Esophagus squamous epithelium (tissue), 4 donors: ENCODE data around the gene SPATS2.
A peak's percentile ranks its signal among the peaks of the same experiment; 100 is the strongest.

ENCODE experiments used
- POLR2A ChIP-seq, 4 donors: fragments of 450-650 bp; IDR thresholded peaks; one replicate each; pipeline ENCODE4 v1.6.1; 2017; ENCODE audit warnings: antibody characterized with exemption in 4 of 4, mild to moderate bottlenecking in 4 of 4, moderate library complexity in 3 of 4
- TF ChIP-seq, protein P1 (sequence below), 6 experiments: fragments of 450-650 bp in 4 of 6; fragments of 200-600 bp in 2 of 6; sonication (generic) in 2 of 6; IDR thresholded peaks; one replicate each; pipeline ENCODE4 v1.5.1; 2016 to 2019; ENCODE audit warnings: antibody characterized with exemption in 6 of 6, mild to moderate bottlenecking in 4 of 6, moderate library complexity in 4 of 6

DNA sequence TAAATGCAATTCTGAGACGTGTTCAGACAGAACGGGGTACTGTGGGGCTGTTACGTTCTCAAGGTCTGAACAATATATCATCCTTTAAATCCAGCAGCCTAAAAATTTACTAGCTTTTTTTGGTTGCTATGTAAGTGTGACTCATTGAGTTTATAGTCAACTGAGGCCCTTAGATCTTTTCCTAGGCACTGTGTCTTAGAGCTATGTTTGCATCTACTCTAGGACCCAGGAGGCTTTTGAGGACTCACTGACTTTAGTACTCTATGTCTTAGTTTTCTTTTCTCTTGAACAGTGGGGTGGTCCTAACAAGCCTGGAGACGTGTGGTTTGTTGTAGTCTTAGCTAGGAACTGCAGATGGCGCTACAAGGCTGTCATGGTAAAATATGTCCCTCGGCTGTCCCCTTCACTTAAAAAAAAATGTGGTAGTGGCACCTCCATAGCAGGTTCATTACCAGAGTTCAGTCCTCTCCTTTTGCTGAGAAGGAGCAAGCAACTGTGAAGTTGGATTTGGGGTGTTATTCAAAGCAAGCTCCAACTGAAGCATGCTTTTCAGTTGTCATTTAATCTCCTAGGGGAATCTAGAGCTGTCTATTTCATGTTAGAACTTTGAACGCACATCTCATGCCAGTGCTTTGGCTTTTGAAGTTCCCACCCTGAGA is 8.7 kb upstream of the SPATS2 start:
- TF ChIP-seq, protein P1, sequence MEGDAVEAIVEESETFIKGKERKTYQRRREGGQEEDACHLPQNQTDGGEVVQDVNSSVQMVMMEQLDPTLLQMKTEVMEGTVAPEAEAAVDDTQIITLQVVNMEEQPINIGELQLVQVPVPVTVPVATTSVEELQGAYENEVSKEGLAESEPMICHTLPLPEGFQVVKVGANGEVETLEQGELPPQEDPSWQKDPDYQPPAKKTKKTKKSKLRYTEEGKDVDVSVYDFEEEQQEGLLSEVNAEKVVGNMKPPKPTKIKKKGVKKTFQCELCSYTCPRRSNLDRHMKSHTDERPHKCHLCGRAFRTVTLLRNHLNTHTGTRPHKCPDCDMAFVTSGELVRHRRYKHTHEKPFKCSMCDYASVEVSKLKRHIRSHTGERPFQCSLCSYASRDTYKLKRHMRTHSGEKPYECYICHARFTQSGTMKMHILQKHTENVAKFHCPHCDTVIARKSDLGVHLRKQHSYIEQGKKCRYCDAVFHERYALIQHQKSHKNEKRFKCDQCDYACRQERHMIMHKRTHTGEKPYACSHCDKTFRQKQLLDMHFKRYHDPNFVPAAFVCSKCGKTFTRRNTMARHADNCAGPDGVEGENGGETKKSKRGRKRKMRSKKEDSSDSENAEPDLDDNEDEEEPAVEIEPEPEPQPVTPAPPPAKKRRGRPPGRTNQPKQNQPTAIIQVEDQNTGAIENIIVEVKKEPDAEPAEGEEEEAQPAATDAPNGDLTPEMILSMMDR (IDR thresholded peaks at IDR 0.05) = peak; percentile 40 to 82 (median 78)
- no peak for TF ChIP-seq POLR2A (IDR thresholded peaks at IDR 0.05)
